Neural cell (in vitro differentiated cells): Measurements from ENCODE around the gene WDR19.

ENCODE experiments used
- CTCF ChIP-seq: fragments of 450-650 bp; IDR thresholded peaks from 2 replicates; pipeline ENCODE4 v1.5.1; 2014; ENCODE audit warnings: antibody characterized with exemption, mild to moderate bottlenecking, moderate library complexity; ENCODE audit not compliant: poor library complexity, severe bottlenecking
- EP300 ChIP-seq: fragments of 450-650 bp; conservative IDR thresholded peaks from 2 replicates; pipeline ENCODE4 v1.6.1; 2014; ENCODE audit warnings: antibody characterized with exemption, mild to moderate bottlenecking, moderate library complexity; ENCODE audit not compliant: poor library complexity, severe bottlenecking
- EZH2 ChIP-seq: fragments of 200-600, 300-800 bp; shearing (Covaris generic), sonication (generic); IDR thresholded peaks from 2 replicates; pipeline ENCODE4 v1.6.1; 2014; ENCODE audit warnings: antibody characterized with exemption, low read length, borderline replicate concordance, mild to moderate bottlenecking; ENCODE audit not compliant: insufficient read depth, poor library complexity, severe bottlenecking
- MXI1 ChIP-seq: fragments of 450-650 bp; conservative IDR thresholded peaks from 2 replicates; pipeline ENCODE4 v1.6.1; 2014; ENCODE audit warnings: antibody characterized with exemption, mild to moderate bottlenecking; ENCODE audit not compliant: poor library complexity, severe bottlenecking
- POLR2AphosphoS5 ChIP-seq: IDR thresholded peaks from 2 replicates; pipeline ENCODE4 v1.6.1; 2012
- RAD21 ChIP-seq: fragments of 450-650 bp; conservative IDR thresholded peaks from 2 replicates; pipeline ENCODE4 v1.6.1; 2014; ENCODE audit warnings: antibody characterized with exemption, mild to moderate bottlenecking, moderate library complexity
- REST ChIP-seq: IDR thresholded peaks from 2 replicates; pipeline ENCODE4 v1.6.1; 2012; ENCODE audit warnings: borderline replicate concordance
- SMC3 ChIP-seq: fragments of 450-650 bp; conservative IDR thresholded peaks from 2 replicates; pipeline ENCODE4 v1.6.1; 2014; ENCODE audit warnings: antibody characterized with exemption, mild to moderate bottlenecking, moderate library complexity; ENCODE audit not compliant: poor library complexity
- TAF1 ChIP-seq: IDR thresholded peaks from 2 replicates; pipeline ENCODE4 v1.6.1; 2012; ENCODE audit warnings: low read depth

GRCh38 chr4:39324446-39324845 is 142.1 kb downstream of the WDR19 start:
- TF ChIP-seq RAD21, result no peak
- no peak for TF ChIP-seq CTCF
- no peak for TF ChIP-seq REST
- no peak for TF ChIP-seq EP300
- no peak for TF ChIP-seq EZH2
- no peak for TF ChIP-seq TAF1
- TF ChIP-seq SMC3, result no peak
- TF ChIP-seq POLR2AphosphoS5, result no peak
- TF ChIP-seq MXI1, result no peak
